Testis (tissue), 2 donors: Measurements from ENCODE around the gene RHOU.

Experiments
- CTCF ChIP-seq, 3 experiments: fragments of 450-650 bp in 2 of 3; fragments of 200-600 bp in 1 of 3; sonication (generic) in 1 of 3; IDR thresholded peaks; one replicate each; pipeline ENCODE4 v1.5.1; 2016 to 2019; ENCODE audit warnings: antibody characterized with exemption in 3 of 3, mild to moderate bottlenecking in 2 of 3, moderate library complexity in 1 of 3
- POLR2A ChIP-seq: fragments of 450-650 bp; IDR thresholded peaks from one replicate; pipeline ENCODE4 v1.6.1; 2017; ENCODE audit warnings: antibody characterized with exemption, mild to moderate bottlenecking, moderate library complexity

- TF ChIP-seq CTCF (IDR thresholded peaks at IDR 0.05) (no peak), POLR2A (no peak)
Observed at GRCh38 chr1:228782662-228783417, 47.6 kb downstream of the RHOU start.
